PFSK-1 (cell line): ENCODE data around the gene TET3.

Experiments used
- FOXP2 ChIP-seq: optimal IDR thresholded peaks from 2 replicates; pipeline ENCODE3; 2011; ENCODE audit warnings: borderline replicate concordance, control low read depth, inconsistent platforms; ENCODE audit not compliant: insufficient read depth; ENCODE audit errors: extremely low read length, extremely low read depth
- POLR2AphosphoS5 ChIP-seq: IDR thresholded peaks from 2 replicates; pipeline ENCODE4 v1.6.1; 2012; ENCODE audit warnings: low read depth, mild to moderate bottlenecking, control low read depth, low read length, moderate library complexity
- SIN3A ChIP-seq: IDR thresholded peaks from 2 replicates; pipeline ENCODE4 v1.6.1; 2012; ENCODE audit warnings: mild to moderate bottlenecking, low read length, moderate library complexity, borderline replicate concordance; ENCODE audit not compliant: insufficient read depth
- TAF1 ChIP-seq: IDR thresholded peaks from 2 replicates; pipeline ENCODE4 v1.6.1; 2012; ENCODE audit warnings: low read length, control low read depth, borderline replicate concordance; ENCODE audit not compliant: insufficient read depth
- TF ChIP-seq, protein P1 (sequence below), 2 experiments: IDR thresholded peaks; 2 replicates each; pipeline versions ENCODE4 v1.6.1 to v1.8.0; 2011 to 2012; ENCODE audit warnings: low read depth in 2 of 2, low read length in 2 of 2, control low read depth in 1 of 2, inconsistent platforms in 1 of 2, mild to moderate bottlenecking in 1 of 2, moderate library complexity in 1 of 2; ENCODE audit not compliant: insufficient read depth in 1 of 2

Gene TET3

DNA sequence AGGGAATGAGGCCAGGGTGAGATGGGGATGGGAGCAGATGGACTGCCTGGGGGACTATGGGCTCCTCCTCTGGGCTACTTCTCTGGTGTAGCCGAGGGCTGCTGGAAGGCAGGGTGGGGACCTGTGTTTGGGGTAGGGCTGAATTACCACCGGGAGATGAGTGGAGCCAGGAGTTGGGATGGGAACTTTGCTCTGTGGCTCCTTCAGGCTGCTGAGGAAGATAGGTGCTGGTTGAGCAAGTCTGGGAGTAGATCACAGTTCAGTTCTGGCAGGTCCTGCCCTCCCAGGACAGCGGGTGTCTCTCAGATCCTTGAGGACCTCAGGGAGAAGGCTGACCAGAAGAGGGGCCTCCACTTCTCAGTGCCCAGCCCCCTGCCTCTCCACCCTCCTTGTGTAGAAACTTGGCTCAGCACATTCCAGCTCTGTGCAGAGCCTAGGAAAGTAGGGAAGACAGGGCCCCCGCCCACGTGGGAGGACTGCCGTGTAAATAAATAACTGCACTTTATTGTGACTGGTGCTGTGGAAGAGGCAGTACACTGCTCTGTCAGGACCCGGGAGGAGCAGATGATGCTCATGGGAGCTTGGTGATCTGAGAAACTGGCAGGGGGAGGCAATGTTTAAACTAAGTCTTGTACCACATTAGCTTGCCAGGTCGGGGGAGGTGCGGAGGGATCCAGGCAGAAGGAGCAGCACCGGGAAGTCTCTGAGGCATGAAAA is 15.3 kb downstream of the TET3 start:
- TF ChIP-seq POLR2AphosphoS5 (no peak), FOXP2 (no peak), SIN3A (peak; percentile 84; the same call in 1 of the 2 replicates), TAF1 (no peak)
- TF ChIP-seq, protein P1, sequence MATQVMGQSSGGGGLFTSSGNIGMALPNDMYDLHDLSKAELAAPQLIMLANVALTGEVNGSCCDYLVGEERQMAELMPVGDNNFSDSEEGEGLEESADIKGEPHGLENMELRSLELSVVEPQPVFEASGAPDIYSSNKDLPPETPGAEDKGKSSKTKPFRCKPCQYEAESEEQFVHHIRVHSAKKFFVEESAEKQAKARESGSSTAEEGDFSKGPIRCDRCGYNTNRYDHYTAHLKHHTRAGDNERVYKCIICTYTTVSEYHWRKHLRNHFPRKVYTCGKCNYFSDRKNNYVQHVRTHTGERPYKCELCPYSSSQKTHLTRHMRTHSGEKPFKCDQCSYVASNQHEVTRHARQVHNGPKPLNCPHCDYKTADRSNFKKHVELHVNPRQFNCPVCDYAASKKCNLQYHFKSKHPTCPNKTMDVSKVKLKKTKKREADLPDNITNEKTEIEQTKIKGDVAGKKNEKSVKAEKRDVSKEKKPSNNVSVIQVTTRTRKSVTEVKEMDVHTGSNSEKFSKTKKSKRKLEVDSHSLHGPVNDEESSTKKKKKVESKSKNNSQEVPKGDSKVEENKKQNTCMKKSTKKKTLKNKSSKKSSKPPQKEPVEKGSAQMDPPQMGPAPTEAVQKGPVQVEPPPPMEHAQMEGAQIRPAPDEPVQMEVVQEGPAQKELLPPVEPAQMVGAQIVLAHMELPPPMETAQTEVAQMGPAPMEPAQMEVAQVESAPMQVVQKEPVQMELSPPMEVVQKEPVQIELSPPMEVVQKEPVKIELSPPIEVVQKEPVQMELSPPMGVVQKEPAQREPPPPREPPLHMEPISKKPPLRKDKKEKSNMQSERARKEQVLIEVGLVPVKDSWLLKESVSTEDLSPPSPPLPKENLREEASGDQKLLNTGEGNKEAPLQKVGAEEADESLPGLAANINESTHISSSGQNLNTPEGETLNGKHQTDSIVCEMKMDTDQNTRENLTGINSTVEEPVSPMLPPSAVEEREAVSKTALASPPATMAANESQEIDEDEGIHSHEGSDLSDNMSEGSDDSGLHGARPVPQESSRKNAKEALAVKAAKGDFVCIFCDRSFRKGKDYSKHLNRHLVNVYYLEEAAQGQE (IDR thresholded peaks at IDR 0.05; ENCODE audit: insufficient read depth in 1 of 2, low read depth in 2 of 2, low read length in 2 of 2): no peak

GRCh38 chr2:74000666-74001065 is 16.0 kb downstream of the TET3 start:
- TF ChIP-seq TAF1 (no peak), FOXP2 (no peak), SIN3A (no peak), POLR2AphosphoS5 (no peak)
- TF ChIP-seq, protein P1 (IDR thresholded peaks at IDR 0.05; ENCODE audit: insufficient read depth in 1 of 2, low read depth in 2 of 2, low read length in 2 of 2): no peak

- TF ChIP-seq, protein P1 (IDR thresholded peaks at IDR 0.05; ENCODE audit: insufficient read depth in 1 of 2, low read depth in 2 of 2, low read length in 2 of 2): no peak
- no peak for TF ChIP-seq FOXP2
- TF ChIP-seq POLR2AphosphoS5: no peak
- no peak for TF ChIP-seq TAF1
- TF ChIP-seq SIN3A: no peak
Measured at GRCh38 chr2:74001121-74001520, 16.4 kb downstream of the TET3 start.

- TF ChIP-seq TAF1 (no peak), SIN3A (no peak), POLR2AphosphoS5 (no peak), FOXP2 (no peak)
- TF ChIP-seq, protein P1 (IDR thresholded peaks at IDR 0.05; ENCODE audit: insufficient read depth in 1 of 2, low read depth in 2 of 2, low read length in 2 of 2): no peak
Measured at GRCh38 chr2:74001781-74002504, 17.2 kb downstream of the TET3 start.
